Adrenal gland (tissue), 12 donors: ENCODE data around the gene BARHL1. TPM values are rescaled to one million over a fixed set of nuclear protein-coding genes. Genes with fewer than 3 reads are reported as not detected.

Experiments
- DNase-seq, 7 donors: peaks; one replicate each; pipeline ENCODE4 v3.0.0-alpha.2; 2019 to 2020
- H3K27ac ChIP-seq, 5 donors: fragments of 200-600 bp; sonication (generic) in 4 of 5; 1 replicate in 3 of 5; 2 replicates in 2 of 5; pipeline versions ENCODE4 v1.5.1 to v1.8.0; 2016 to 2020; ENCODE audit warnings: mild to moderate bottlenecking in 1 of 5
- H3K27me3 ChIP-seq: fragments of 200-600 bp; 2 replicates; pipeline ENCODE4 v1.8.0; 2021
- H3K36me3 ChIP-seq, 2 donors: fragments of 200-600 bp; replicated peaks in 1 of 2; 1 replicate in 1 of 2; 2 replicates in 1 of 2; pipeline versions ENCODE4 v1.5.1 to v1.8.0; 2018 to 2022
- H3K4me1 ChIP-seq, 2 donors: fragments of 200-600 bp; replicated peaks in 1 of 2; 1 replicate in 1 of 2; 2 replicates in 1 of 2; pipeline versions ENCODE4 v1.5.1 to v1.8.0; 2018 to 2021
- H3K4me3 ChIP-seq, 4 donors: fragments of 200-600 bp; sonication (generic) in 3 of 4; one replicate each; pipeline ENCODE4 v1.5.1; 2016 to 2018
- H3K9me3 ChIP-seq, 3 donors: fragments of 200-600 bp; sonication (generic) in 1 of 3; replicated peaks in 1 of 3; 1 replicate in 2 of 3; 2 replicates in 1 of 3; pipeline versions ENCODE4 v1.5.1 to v1.8.0; 2016 to 2021
- CTCF ChIP-seq, 6 experiments: fragments of 450-650 bp in 4 of 6; fragments of 200-600 bp in 2 of 6; sonication (generic) in 1 of 6; IDR thresholded peaks; 1 replicate in 5 of 6; 2 replicates in 1 of 6; pipeline versions ENCODE4 v1.5.1 to v1.8.0; 2016 to 2021; ENCODE audit warnings: antibody characterized with exemption in 6 of 6, mild to moderate bottlenecking in 2 of 6, moderate library complexity in 1 of 6
- POLR2A ChIP-seq, 2 donors: fragments of 450-650 bp; IDR thresholded peaks; one replicate each; pipeline ENCODE4 v1.6.1; 2017; ENCODE audit warnings: antibody characterized with exemption in 2 of 2, mild to moderate bottlenecking in 2 of 2, moderate library complexity in 1 of 2
- WGBS, 4 donors: extraction: QIAGEN DNeasy Blood & Tissue Kit in 2 of 4; methylation state at CpG; one replicate each; pipeline versions ENCODE4 v1.1.5 to v1.1.7; 2013 to 2017; 5-methylcytosine and 5-hydroxymethylcytosine counted together
- intact Hi-C, 2 donors: fragments of 100-400 bp; cut with DNase I; formaldehyde crosslinking; loops; one replicate each; pipeline versions ENCODE4 v1.14.1 to v1.15.0; 2022 to 2023
- polyA plus RNA-seq, 3 donors: library from polyadenylated mRNA; stranded (reverse); fragments of 200-250 nt in 2 of 3; fragments of 350-450 nt in 1 of 3; fragmentation: Illumina TruSeq in 1 of 3; extraction: RNeasy Lipid Tissue Mini Kit (QIAGEN cat#74804) in 1 of 3; gene quantifications; one replicate each; pipeline ENCODE4 v1.2.3, GENCODE V29; 2013 to 2014
- total RNA-seq, 9 donors: library from RNA; depleted of rRNA in 4 of 9; stranded (reverse); fragments of >200 nt in 4 of 9; fragments of 120-200 nt in 1 of 9; fragmentation: NEBNext Ultra II Directional in 1 of 9; extraction: Animal tissue kit (Norgen Biotek cat#: 25700) in 1 of 9; gene quantifications; one replicate each; pipeline versions ENCODE4 v1.1.0 to v1.2.4, GENCODE V29; 2013 to 2023
- donor health status: healthy with polysubstance abuse.
- donor health status: Bipolar disorder and iron deficiency.
- donor health status: DM: yes; HTN: yes; CAD: no.
- donor health status: DM: no; HTN: no; CAD: no.
- donor health status: DM: no; HTN: no; CAD: no.
- donor health status: DM: yes; HTN: yes; CAD: no.

The BARHL1 gene
- total and polyA plus RNA-seq, 12 donors = not detected

GRCh38 chr9:132587592-132587955, 5.2 kb downstream of the BARHL1 start:
- Histone ChIP-seq H3K4me3 (no peak overlapping the region), H3K36me3 (no peaks in the 10 kb centered on the region), H3K27me3 (peaks cover 87% of the 10 kb centered on the region), H3K9me3 (no peaks in the 10 kb centered on the region), H3K4me1 (peaks cover 0 to 8% of the 10 kb centered on the region in 2 donors), H3K27ac (no peak overlapping the region)
- TF ChIP-seq CTCF (IDR thresholded peaks at IDR 0.05) (no peak), POLR2A (IDR thresholded peaks at IDR 0.05) (no peak)
- no peak for DNase-seq
- 28 to 33% (median 32%) methylated on average over 3 to 6 of the region's 6 CpGs for WGBS, 4 donors
- intact Hi-C loops = no loop called here

GRCh38 chr9:132588098-132588497, 5.7 kb downstream of the BARHL1 start:
- no peak for DNase-seq
- Histone ChIP-seq H3K27ac (no peak overlapping the region), H3K27me3 (peaks cover 82% of the 10 kb centered on the region), H3K36me3 (no peaks in the 10 kb centered on the region), H3K4me1 (peaks cover 0 to 8% of the 10 kb centered on the region in 2 donors), H3K4me3 (no peak overlapping the region), H3K9me3 (no peaks in the 10 kb centered on the region)
- intact Hi-C loops = no loop called here
- TF ChIP-seq POLR2A (IDR thresholded peaks at IDR 0.05) (no peak), CTCF (IDR thresholded peaks at IDR 0.05) (no peak)
- 44 to 55% (median 51%) methylated on average over 10 to 12 of the region's 12 CpGs for WGBS, 4 donors

- no peaks in the 10 kb centered on the region for H3K36me3 ChIP-seq
- no peak overlapping the region for H3K4me3 ChIP-seq
- no peaks in the 10 kb centered on the region for H3K9me3 ChIP-seq
- no peak for TF ChIP-seq POLR2A (IDR thresholded peaks at IDR 0.05)
- no peak for TF ChIP-seq CTCF (IDR thresholded peaks at IDR 0.05)
- H3K27me3 ChIP-seq = peaks cover 77% of the 10 kb centered on the region
- DNase-seq = no peak
- H3K4me1 ChIP-seq = peaks cover 0 to 8% of the 10 kb centered on the region in 2 donors
- intact Hi-C loops = no loop called here
- WGBS, 4 donors = 14 to 24% (median 20%) methylated on average over 15 to 28 of the region's 28 CpGs
- H3K27ac ChIP-seq = no peak overlapping the region
Measured at GRCh38 chr9:132588501-132589147, 6.2 kb downstream of the BARHL1 start.

- 1 to 18% (median 3%) methylated on average over 4 to 83 of the region's 83 CpGs for WGBS, 4 donors
- Histone ChIP-seq H3K9me3 (no peaks in the 10 kb centered on the region), H3K4me3 (no peak overlapping the region), H3K27ac (no peak overlapping the region), H3K27me3 (peaks cover 71% of the 10 kb centered on the region), H3K4me1 (peaks cover 0 to 8% of the 10 kb centered on the region in 2 donors), H3K36me3 (peaks cover 0 to 3% of the 10 kb centered on the region in 2 donors)
- no peak for TF ChIP-seq CTCF (IDR thresholded peaks at IDR 0.05)
- TF ChIP-seq POLR2A (IDR thresholded peaks at IDR 0.05) = no peak
- no peak for DNase-seq
- intact Hi-C loops = no loop called here
Measured at GRCh38 chr9:132589148-132590036, 7.0 kb downstream of the BARHL1 start.
